ENCODE measurements around the gene SNAP47. TPM values are rescaled to one million over a fixed set of nuclear protein-coding genes. Genes with fewer than 3 reads are reported as not detected.

SNAP47 gene
- total RNA-seq, 4 donors from 2014 or later = 25.2 to 41.9 (median 34.7) TPM

- H3K4me3 ChIP-seq (ENCODE audit: low read depth, poor library complexity, severe bottlenecking) = no peak overlapping the region
- TF ChIP-seq CTCF (IDR thresholded peaks at IDR 0.05) (no peak), POLR2A (IDR thresholded peaks at IDR 0.05) (no peak)
- intact Hi-C loops (cut with DNase I; ENCODE audit: low total_unique reads) = no loop called here
- WGBS, 2 donors = 96 to 97% methylated on average over 13 of the region's 13 CpGs
- DNase-seq (ENCODE audit: low spot score in 2 of 2) = no peak
Measured at GRCh38 chr1:227770812-227771211, 35.6 kb downstream of the SNAP47 start.

DNA sequence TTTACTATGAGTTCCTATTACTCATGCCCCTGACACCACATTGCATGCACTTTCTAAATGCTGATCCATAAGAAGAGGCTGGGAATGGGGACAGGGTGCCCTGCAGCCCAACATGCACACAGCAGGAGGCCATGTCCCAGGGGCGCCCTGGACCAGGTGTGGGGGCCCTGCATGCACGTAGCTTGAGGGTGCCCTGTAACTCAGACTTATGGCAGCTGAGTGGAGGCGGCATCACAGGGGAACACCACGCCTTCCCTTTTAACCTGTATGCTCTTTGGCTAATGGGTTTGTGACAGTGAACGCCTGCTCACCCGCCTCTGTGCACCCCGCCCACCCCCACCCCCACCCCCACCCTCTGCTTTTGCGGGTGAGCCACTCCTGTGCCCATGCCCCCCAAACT lies 36.1 kb downstream of the SNAP47 start:
- H3K4me3 ChIP-seq (ENCODE audit: low read depth, poor library complexity, severe bottlenecking) = no peak overlapping the region
- intact Hi-C loops (cut with DNase I; ENCODE audit: low total_unique reads) = no loop called here
- DNase-seq (ENCODE audit: low spot score in 2 of 2) = no peak
- TF ChIP-seq CTCF (IDR thresholded peaks at IDR 0.05) (no peak), POLR2A (IDR thresholded peaks at IDR 0.05) (no peak)
- 95 to 99% methylated on average over 7 to 8 of the region's 8 CpGs for WGBS, 2 donors

GRCh38 chr1:227771771-227772170 lies 36.5 kb downstream of the SNAP47 start:
- no peak for DNase-seq (ENCODE audit: low spot score in 2 of 2)
- TF ChIP-seq CTCF (IDR thresholded peaks at IDR 0.05) = no peak
- TF ChIP-seq POLR2A (IDR thresholded peaks at IDR 0.05) = no peak
- 86 to 97% methylated on average over 7 of the region's 7 CpGs for WGBS, 2 donors
- no peak overlapping the region for H3K4me3 ChIP-seq (ENCODE audit: low read depth, poor library complexity, severe bottlenecking)
- intact Hi-C loops (cut with DNase I; ENCODE audit: low total_unique reads) = no loop called here

GRCh38 chr1:227773558-227773957 lies 38.3 kb downstream of the SNAP47 start:
- intact Hi-C loops (cut with DNase I; ENCODE audit: low total_unique reads) = no loop called here
- TF ChIP-seq CTCF (IDR thresholded peaks at IDR 0.05) (no peak), POLR2A (IDR thresholded peaks at IDR 0.05) (no peak)
- 91 to 96% methylated on average over 15 of the region's 15 CpGs for WGBS, 2 donors
- no peak for DNase-seq (ENCODE audit: low spot score in 2 of 2)
- H3K4me3 ChIP-seq (ENCODE audit: low read depth, poor library complexity, severe bottlenecking) = no peak overlapping the region

- intact Hi-C loops (cut with DNase I; ENCODE audit: low total_unique reads) = no loop called here
- TF ChIP-seq CTCF (IDR thresholded peaks at IDR 0.05) (no peak), POLR2A (IDR thresholded peaks at IDR 0.05) (no peak)
- DNase-seq (ENCODE audit: low spot score in 2 of 2) = no peak
- 90 to 95% methylated on average over 13 of the region's 13 CpGs for WGBS, 2 donors
- H3K4me3 ChIP-seq (ENCODE audit: low read depth, poor library complexity, severe bottlenecking) = no peak overlapping the region
Measured at GRCh38 chr1:227774051-227774731, 39.0 kb downstream of the SNAP47 start.

Data from lower leg skin (tissue), 4 donors.